Left hindlimb (tissue), 1 donor: ENCODE data around the gene NRN1.
"Not testable (repeated sequence)": the region's sequence is repeated elsewhere in the genome, so short reads cannot be mapped to it uniquely, and the experiment has no call there.

Experiments
- DNase-seq: peaks from one replicate; pipeline ENCODE4 v3.0.0-alpha.2; 2018

Gene NRN1

GRCh38 chr6:5981126-5982026 is 25.3 kb downstream of the NRN1 start:
- no peak for DNase-seq

GRCh38 chr6:5979650-5980420 is 26.9 kb downstream of the NRN1 start:
- DNase-seq, result no peak

GRCh38 chr6:5976811-5977210 is 29.9 kb downstream of the NRN1 start:
- DNase-seq, result no peak

- DNase-seq, result no peak
Measured at GRCh38 chr6:5968817-5969734, 37.6 kb downstream of the NRN1 start.

GRCh38 chr6:5968036-5968435 is 38.7 kb downstream of the NRN1 start:
- DNase-seq, result not testable (repeated sequence)

GRCh38 chr6:5967594-5967993 is 39.1 kb downstream of the NRN1 start:
- DNase-seq, result no peak

- DNase-seq, result no peak
Measured at GRCh38 chr6:5962794-5963193, 43.9 kb downstream of the NRN1 start.

- DNase-seq, result no peak
Measured at GRCh38 chr6:5961836-5962235, 44.9 kb downstream of the NRN1 start.

GRCh38 chr6:5960456-5960855 is 46.3 kb downstream of the NRN1 start:
- no peak for DNase-seq

GRCh38 chr6:5958921-5959320 is 47.8 kb downstream of the NRN1 start:
- no peak for DNase-seq

- no peak for DNase-seq
Measured at GRCh38 chr6:5956939-5957338, 49.8 kb downstream of the NRN1 start.

- no peak for DNase-seq
Measured at GRCh38 chr6:5950361-5950785, 56.4 kb downstream of the NRN1 start.
